ENCODE data around the gene NPPA.
A peak's percentile ranks its signal among the peaks of the same experiment; 100 is the strongest.
"Not testable (repeated sequence)": the region's sequence is repeated elsewhere in the genome, so short reads cannot be mapped to it uniquely, and the experiment has no call there.

NPPA gene

GRCh38 chr1:11805422-11806306 lies 41.9 kb downstream of the NPPA start, which contains the start of the genes CLCN6 and MTHFR:
CLCN6 (plus strand) TSS chr1:11806191; CDS start chr1:11806263, 72 bp downstream.
MTHFR (minus strand) TSS chr1:11805964; CDS start chr1:11803116, 2,848 bp downstream.
- peak; percentile 99 for DNase-seq

DNA sequence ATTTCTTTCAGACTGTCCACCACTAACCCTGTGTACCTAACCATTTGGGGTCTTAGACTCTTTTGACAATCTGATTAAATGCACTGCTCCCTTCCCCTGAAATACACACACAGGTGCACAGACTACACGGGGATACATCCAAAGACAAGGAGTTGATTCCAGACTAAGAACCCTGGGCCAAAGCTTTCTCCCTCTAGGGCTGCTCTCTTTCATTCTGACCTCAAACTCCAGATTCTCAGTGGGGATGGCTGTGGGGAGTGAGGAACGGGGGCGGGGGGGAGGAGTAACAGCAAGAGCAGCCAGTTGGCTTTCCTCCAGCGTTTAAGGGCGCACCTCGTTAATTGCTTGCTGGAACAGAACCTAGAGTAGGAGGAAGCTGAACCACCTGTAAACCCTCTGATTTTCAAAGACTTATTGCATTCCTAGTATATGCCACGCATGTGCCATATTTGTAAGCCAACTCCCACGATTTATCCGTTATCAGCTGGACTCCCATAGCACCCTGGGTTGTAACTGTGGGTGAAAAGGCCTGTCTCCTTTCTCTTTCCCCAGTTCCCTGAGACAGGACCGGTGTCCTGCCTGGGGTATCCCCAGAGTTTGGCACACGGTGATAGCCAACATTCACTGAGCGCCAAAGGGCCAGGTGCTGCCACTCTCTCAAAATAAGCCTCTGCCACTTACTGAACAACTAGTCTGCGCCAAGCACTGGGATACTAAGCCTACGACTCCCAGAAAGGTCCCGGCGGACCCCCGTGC lies 42.7 kb downstream of the NPPA start:
- no peak for DNase-seq

DNA sequence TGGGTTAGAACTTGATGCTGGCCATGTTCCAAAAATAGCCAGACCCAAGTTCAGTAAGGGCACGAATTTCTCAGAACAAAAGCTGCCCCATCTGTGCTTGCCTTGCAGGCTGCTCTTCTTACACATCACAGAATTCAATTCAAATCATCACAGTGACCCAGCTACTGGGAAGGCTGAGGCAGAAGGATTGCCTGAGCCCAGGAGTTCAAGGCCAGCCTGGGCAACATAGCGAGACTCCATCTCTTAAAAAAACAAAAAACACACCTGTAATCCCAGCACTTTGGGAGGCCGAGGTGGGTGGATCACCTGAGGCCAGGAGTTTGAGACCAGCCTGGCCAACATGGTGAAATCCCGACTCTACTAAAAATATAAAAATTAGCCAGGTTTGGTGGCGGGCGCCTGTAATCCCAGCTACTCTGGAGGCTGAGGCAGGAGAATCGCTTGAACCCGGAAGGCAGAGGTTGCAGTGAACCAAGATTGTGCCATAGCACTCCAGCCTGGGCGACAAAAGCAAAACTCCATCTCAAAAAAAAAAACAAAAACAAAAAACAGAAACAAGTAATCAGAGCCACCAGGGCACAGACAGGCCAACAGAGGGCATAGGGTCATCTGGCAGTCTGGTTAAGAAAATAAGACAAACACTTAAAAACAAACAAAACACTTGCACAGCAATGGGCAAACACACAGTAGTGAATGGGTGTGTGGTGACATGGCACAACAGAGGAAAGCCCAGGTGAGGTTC lies 43.5 kb downstream of the NPPA start:
- not testable (repeated sequence) for DNase-seq

DNA sequence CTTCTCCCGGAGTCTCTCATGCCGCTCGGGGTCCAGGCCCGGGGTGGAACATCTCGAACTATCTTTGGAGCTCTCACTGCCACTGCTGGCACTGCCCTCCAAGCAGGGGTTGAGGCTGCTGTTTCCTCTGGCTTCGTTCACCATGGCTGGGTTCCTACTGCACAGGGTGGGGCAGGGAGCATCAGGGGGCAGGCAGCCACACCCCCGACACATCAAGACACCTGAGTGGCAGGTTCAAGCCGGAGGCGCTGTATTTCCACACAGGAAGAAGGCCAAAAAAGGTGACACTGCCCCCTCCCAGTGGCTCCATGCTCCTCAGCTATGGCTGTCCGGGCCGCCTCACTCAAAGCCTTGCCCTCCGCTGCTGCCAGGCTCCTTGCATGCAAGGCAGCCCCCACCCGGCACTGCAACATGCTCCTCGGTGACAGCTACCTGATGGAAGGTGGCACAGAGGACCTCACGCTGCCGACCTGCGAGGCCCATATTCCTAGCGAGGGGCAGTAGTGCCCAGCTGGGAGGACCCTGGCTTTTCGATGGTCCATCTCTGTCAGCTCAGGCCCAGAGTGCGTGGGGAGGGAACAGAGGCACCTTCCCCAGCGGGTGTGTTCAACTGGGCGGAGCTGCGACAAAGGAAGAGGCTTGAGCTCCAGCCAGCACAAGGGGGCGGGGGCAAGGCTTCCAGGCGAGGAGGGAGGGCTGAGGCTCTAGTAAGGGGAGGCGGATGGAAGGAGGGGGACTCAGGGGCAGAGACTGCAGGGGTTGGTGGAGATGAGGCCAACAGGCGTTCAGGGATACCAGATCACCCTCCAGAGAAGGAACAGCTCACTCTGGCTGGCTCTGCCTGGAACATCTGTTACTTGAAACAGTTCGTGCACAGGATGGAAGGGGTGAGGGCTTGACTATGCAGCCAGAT lies 44.4 kb downstream of the NPPA start:
- peak; percentile 78 for DNase-seq

DNA sequence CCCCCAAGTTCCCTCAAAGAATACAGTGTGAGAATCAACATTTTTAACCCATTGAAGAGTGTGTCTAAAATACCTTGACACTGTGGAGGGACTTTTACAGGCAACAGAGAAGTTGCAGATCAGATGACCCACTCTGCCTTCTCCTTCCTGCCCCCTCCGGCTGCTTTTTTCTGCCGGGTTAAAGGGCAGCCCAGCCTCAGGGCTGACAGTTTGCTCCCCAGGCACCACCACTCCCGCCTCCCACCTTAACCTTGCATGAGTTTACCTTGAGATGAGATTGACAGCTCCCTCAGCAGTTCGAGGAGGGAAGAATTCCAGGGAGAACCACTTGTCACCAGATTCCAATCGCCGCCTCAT lies 45.0 kb downstream of the NPPA start:
- no peak for DNase-seq

DNA sequence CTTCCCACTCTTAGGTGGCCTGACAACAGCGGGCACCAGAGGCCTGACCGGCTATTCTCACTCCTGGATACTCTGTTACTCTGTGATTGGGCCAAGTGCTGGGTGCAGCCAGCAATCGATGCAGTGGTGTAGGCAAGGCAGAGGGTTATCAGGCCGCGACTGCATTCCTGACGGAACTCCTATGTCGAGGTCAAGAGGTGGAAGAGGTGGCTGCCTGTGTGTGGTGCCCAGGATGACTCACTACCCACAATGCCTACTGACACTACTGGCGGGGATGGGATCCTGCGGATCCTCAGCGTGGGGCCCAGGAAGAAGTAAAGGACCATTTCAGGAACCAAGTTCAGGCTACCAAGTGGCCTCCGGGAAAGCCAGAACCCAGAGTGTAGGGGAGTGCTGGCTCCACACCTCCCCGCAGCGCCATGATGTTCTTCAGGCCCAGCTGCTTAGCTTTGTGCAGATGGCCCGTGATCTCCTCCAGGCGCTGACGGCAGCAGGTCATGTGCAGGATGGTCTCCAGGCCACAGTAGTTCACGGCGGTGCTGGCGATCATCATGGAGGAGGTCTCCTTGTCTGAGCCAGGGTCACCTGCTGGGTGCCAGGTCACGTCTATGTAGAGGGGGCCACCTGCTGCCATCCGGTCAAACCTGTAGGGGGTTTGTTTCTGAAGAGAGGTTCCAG lies 46.7 kb downstream of the NPPA start:
- no peak for DNase-seq

DNA sequence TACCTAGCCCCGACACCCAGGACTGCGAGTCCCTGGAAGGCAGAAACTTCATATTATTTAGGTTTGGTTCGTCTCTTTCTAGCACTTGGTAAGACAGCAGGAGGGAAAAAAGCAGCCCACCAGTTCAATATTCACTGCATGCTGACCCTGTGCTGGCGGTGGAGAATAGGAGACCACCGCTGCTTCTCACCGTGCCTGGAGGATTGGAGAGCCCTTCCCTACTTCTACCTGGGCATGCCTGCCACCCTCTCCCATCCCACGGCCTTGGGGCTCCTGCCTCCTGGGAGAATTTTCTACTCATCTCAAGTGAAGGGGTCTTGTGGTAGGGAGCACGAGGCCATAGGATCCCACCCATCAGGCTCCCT lies 47.2 kb downstream of the NPPA start:
- no peak for DNase-seq

- DNase-seq = no peak
Measured at GRCh38 chr1:11799896-11800295, 47.7 kb downstream of the NPPA start.

DNA sequence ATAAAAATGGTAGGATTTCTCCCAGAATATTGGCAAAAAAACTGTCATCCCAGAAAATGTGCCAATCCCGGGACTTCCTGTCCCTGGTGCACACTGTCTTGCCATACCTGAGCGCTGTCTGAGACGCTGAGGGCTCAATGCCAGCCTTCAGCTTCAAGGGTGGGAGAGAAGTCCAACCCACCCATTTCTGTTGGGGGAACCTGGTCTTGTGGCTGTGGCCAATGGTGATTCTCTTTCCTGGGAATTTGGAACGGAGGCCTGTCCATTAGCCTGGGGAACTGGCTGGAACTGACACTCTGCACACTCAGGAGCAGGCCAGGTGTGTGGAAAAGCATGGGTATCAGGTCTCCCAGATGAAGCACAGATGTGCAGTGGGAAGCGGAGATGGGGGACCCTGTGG lies 48.5 kb downstream of the NPPA start:
- no peak for DNase-seq

DNA sequence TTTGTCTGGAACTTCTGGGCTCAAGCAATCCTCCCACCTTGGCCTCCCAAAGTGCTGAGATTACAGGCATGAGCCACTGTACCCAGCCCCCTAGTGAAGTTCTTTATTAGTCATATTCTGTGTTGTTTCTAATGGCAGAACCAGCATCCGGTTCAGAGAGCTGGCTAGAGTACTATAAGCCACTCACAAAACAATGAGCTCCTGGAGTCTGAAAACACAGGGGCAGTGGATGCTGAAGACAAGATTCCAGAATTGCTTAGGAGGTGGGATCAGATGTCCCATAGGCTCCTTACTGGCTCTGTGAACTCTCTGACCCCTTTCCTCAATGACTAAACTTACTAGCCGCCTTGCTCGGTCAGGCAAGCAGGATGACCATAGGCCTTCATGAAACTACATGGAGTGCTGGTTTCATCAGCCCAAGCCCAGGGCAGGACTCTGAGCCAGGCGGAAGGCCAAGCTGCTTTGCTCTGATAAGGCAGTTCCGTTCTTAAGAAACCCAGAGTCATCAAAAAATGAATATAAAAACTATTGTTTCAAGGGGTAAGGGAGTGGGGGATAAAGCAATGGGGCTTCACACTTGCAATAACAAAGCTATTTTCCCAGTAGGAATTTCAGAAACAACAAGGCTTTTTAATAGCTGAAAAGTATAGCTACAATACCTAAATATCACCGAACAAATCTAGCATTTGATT lies 49.9 kb downstream of the NPPA start:
- no peak for DNase-seq

GRCh38 chr1:11796036-11796828 lies 51.4 kb downstream of the NPPA start:
- no peak for DNase-seq
